HL-60 (cell line): ENCODE data around the gene SCN2A.

Experiments used
- DNase-seq, 2 experiments: peaks; one replicate each; pipeline ENCODE4 v3.0.0-alpha.2; 2010 to 2020; ENCODE audit warnings: low read depth in 1 of 2, low spot score in 1 of 2
- H3K27ac ChIP-seq: fragments of 250-450 bp; sonication (Bioruptor Pico); replicated peaks from 2 replicates; pipeline ENCODE4 v1.5.1; 2020; ENCODE audit warnings: mild to moderate bottlenecking, moderate library complexity
- H3K27me3 ChIP-seq: fragments of 250-450 bp; sonication (Bioruptor Pico); 2 replicates; pipeline ENCODE4 v1.5.1; 2021; ENCODE audit warnings: mild to moderate bottlenecking, moderate library complexity; ENCODE audit not compliant: insufficient read depth, poor library complexity, severe bottlenecking
- H3K4me3 ChIP-seq: replicated peaks from 2 replicates; pipeline ENCODE4 v1.5.1; 2011; ENCODE audit warnings: mild to moderate bottlenecking, control low read depth, low read length; ENCODE audit not compliant: insufficient read depth
- GABPA ChIP-seq: IDR thresholded peaks from 2 replicates; pipeline ENCODE4 v1.6.1; 2012; ENCODE audit warnings: low read depth
- POLR2AphosphoS5 ChIP-seq: IDR thresholded peaks from 2 replicates; pipeline ENCODE4 v1.6.1; 2012; ENCODE audit warnings: low read depth
- SPI1 ChIP-seq: IDR thresholded peaks from 2 replicates; pipeline ENCODE4 v1.6.1; 2012; ENCODE audit warnings: low read depth, mild to moderate bottlenecking, borderline replicate concordance
- TF ChIP-seq, protein P1 (sequence below): IDR thresholded peaks from 2 replicates; pipeline ENCODE4 v1.6.1; 2012; ENCODE audit warnings: low read depth; ENCODE audit not compliant: insufficient replicate concordance
- TF ChIP-seq, protein P2 (sequence below): IDR thresholded peaks from one replicate; pipeline ENCODE4 v1.5.1; 2011; ENCODE audit warnings: low read length, control low read depth, inconsistent platforms; ENCODE audit not compliant: insufficient read depth

The SCN2A gene

DNA sequence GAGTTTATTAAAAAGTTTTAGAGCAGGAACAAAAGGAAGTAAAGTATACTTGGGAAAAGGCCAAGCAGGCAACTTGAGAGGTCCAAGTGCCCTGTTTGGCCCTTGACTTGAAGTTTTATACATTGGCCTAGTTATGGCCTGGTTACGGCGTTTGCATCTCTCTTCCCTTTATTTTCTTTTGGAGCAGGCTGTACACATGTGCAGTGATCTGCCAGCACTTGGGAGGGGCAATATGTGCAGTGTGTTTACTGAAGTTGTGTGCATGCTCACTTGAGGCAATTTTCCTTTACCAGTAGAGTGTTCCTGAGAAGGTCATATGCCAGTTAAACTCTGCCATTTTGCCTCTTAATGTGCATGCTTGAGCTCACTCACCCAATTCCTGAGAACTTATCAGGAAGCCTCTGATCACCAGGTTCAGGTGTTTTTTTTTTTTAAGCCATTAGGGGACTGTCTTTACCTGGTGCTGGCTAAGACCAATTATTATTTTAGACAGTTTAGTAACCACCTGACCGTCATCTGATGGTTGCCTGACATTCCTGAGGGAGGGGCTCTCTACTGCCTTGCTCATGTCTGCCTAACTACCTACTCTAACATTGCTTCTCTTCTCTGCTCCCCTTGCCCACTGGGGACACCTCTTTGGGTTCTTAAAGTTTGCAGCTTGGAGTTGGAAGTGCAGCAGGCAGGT is 48.0 kb downstream of the SCN2A start:
- Histone ChIP-seq H3K27ac (no peak overlapping the region), H3K4me3 (no peak overlapping the region), H3K27me3 (no peaks in the 10 kb centered on the region)
- DNase-seq = no peak
- TF ChIP-seq, protein P1, sequence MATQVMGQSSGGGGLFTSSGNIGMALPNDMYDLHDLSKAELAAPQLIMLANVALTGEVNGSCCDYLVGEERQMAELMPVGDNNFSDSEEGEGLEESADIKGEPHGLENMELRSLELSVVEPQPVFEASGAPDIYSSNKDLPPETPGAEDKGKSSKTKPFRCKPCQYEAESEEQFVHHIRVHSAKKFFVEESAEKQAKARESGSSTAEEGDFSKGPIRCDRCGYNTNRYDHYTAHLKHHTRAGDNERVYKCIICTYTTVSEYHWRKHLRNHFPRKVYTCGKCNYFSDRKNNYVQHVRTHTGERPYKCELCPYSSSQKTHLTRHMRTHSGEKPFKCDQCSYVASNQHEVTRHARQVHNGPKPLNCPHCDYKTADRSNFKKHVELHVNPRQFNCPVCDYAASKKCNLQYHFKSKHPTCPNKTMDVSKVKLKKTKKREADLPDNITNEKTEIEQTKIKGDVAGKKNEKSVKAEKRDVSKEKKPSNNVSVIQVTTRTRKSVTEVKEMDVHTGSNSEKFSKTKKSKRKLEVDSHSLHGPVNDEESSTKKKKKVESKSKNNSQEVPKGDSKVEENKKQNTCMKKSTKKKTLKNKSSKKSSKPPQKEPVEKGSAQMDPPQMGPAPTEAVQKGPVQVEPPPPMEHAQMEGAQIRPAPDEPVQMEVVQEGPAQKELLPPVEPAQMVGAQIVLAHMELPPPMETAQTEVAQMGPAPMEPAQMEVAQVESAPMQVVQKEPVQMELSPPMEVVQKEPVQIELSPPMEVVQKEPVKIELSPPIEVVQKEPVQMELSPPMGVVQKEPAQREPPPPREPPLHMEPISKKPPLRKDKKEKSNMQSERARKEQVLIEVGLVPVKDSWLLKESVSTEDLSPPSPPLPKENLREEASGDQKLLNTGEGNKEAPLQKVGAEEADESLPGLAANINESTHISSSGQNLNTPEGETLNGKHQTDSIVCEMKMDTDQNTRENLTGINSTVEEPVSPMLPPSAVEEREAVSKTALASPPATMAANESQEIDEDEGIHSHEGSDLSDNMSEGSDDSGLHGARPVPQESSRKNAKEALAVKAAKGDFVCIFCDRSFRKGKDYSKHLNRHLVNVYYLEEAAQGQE = no peak
- TF ChIP-seq POLR2AphosphoS5 = no peak
- TF ChIP-seq SPI1 = no peak
- TF ChIP-seq, protein P2, sequence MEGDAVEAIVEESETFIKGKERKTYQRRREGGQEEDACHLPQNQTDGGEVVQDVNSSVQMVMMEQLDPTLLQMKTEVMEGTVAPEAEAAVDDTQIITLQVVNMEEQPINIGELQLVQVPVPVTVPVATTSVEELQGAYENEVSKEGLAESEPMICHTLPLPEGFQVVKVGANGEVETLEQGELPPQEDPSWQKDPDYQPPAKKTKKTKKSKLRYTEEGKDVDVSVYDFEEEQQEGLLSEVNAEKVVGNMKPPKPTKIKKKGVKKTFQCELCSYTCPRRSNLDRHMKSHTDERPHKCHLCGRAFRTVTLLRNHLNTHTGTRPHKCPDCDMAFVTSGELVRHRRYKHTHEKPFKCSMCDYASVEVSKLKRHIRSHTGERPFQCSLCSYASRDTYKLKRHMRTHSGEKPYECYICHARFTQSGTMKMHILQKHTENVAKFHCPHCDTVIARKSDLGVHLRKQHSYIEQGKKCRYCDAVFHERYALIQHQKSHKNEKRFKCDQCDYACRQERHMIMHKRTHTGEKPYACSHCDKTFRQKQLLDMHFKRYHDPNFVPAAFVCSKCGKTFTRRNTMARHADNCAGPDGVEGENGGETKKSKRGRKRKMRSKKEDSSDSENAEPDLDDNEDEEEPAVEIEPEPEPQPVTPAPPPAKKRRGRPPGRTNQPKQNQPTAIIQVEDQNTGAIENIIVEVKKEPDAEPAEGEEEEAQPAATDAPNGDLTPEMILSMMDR = no peak
- TF ChIP-seq GABPA = no peak

DNA sequence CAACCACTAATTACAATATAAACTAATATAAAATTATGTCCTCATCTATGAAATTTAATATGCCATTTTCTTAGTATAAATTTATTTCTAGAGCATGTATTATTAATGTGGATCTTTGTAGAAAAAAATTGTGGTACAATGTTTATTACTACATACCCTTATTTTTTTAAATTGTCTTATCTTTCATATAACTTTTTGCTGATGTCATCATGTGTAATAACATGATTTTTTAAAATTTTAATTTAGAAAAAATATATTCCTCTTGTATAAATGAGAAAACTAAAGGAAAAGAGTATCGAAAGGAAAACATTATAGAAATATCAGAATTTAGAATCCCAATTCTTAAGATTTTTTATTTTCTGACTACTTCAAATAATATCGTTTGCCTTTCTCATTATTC is 49.9 kb downstream of the SCN2A start:
- TF ChIP-seq GABPA = no peak
- TF ChIP-seq, protein P2 = no peak
- no peak for TF ChIP-seq SPI1
- TF ChIP-seq, protein P1 = no peak
- TF ChIP-seq POLR2AphosphoS5 = no peak
- no peak overlapping the region for H3K4me3 ChIP-seq
- no peak overlapping the region for H3K27ac ChIP-seq
- no peak for DNase-seq
- no peaks in the 10 kb centered on the region for H3K27me3 ChIP-seq

DNA sequence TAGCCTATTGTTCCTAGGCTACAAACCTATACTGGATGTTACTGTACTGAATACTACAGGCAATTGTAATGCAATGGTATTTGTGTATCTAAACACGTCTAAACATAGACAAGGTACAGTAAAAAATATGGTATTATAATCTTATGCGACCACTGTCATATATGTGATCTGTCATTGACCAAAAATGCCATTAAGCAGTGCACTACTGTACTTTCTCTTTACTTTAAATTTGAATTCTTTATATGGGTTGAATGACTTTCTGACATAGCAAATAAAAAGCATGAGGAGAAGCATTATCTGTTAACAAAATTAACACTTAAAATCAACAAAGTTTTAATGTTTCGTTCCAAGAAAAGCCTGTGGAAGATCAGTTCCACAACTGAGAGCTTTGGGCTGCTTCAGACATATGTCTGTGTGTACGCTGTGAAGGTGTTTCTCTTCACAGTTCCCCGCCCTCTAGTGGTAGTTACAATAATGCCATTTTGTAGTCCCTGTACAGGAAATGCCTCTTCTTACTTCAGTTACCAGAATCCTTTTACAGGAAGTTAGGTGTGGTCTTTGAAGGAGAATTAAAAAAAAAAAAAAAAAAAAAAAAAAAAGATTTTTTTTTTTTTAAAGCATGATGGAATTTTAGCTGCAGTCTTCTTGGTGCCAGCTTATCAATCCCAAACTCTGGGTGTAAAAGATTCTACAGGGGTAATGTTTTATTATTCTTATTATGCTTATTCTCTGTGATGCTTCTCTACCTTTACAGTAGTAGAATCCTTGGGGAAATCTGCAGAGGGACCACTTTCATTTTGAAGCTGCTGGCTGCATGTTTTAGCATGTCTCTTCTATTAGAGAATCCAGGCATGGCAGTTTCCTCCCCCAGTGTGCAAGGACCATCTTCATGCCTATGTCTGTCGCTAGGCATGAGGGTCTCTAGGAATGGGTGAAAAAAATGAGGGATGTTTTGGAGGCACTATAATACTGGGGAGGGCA is 54.5 kb downstream of the SCN2A start:
- H3K4me3 ChIP-seq = no peak overlapping the region
- TF ChIP-seq, protein P2 = peak; percentile 68
- TF ChIP-seq, protein P1 = no peak
- TF ChIP-seq GABPA = peak; percentile 73
- no peak overlapping the region for H3K27ac ChIP-seq
- DNase-seq = peak; percentile 35 to 64
- no peaks in the 10 kb centered on the region for H3K27me3 ChIP-seq
